IMR-90 (cell line): ENCODE results near the gene GNB1L. TPM values are rescaled to one million over a fixed set of nuclear protein-coding genes. Genes with fewer than 3 reads are reported as not detected.

Source experiments
- ATAC-seq: fragments of 200-7000 bp; cut with Tn5 transposase; 2 replicates; pipeline ENCODE4 v1.9.1; 2020; ENCODE audit warnings: low read depth, mild to moderate bottlenecking, moderate library complexity
- BruUV-seq: library from RNA; stranded (reverse); fragments of 400-500 nt; replicated peaks from 2 replicates; lab custom pipeline; 2021; lab: Mats Ljungman, UMichigan
- CTCF ChIA-PET: fragments of 300-600 bp; formaldehyde crosslinking; extraction: SDS; loops from one replicate; lab custom pipeline; 2021; ENCODE audit warnings: antibody characterized with exemption; lab: Yijun Ruan, JAX
- POLR2A ChIA-PET: fragments of 300-600 bp; sonication (Branson Sonifier 250); formaldehyde crosslinking; loops from one replicate; lab custom pipeline; 2022; ENCODE audit warnings: antibody characterized with exemption; ENCODE audit not compliant: unreplicated experiment; lab: Charles Lee
- DNase-seq: peaks from one replicate; pipeline ENCODE4 v3.0.0; 2013
- H2AFZ ChIP-seq: replicated peaks from 2 replicates; pipeline ENCODE3; 2013; ENCODE audit warnings: low read length, mild to moderate bottlenecking; ENCODE audit not compliant: poor library complexity
- H2AK5ac ChIP-seq: 2 replicates; pipeline ENCODE4 v1.6.1; 2013; ENCODE audit warnings: low read depth, low read length, inconsistent platforms
- H2AK9ac ChIP-seq: replicated peaks from 2 replicates; pipeline ENCODE3; 2013; ENCODE audit warnings: mild to moderate bottlenecking, low read depth, low read length, moderate library complexity; ENCODE audit not compliant: poor library complexity
- H2BK120ac ChIP-seq: 2 replicates; pipeline ENCODE4 v1.6.1; 2013; ENCODE audit warnings: low read depth, low read length, inconsistent platforms
- H2BK15ac ChIP-seq: 3 replicates; pipeline ENCODE4 v1.6.1; 2013; ENCODE audit warnings: low read depth, low read length, inconsistent platforms
- H2BK20ac ChIP-seq: 2 replicates; pipeline ENCODE4 v1.6.1; 2013; ENCODE audit warnings: low read depth, mild to moderate bottlenecking, inconsistent platforms, low read length, moderate library complexity
- H2BK5ac ChIP-seq: 2 replicates; pipeline ENCODE4 v1.6.1; 2013; ENCODE audit warnings: mild to moderate bottlenecking, low read depth, low read length, inconsistent platforms; ENCODE audit not compliant: poor library complexity, severe bottlenecking
- H3K14ac ChIP-seq: replicated peaks from 2 replicates; pipeline ENCODE4 v1.6.1; 2013; ENCODE audit warnings: low read depth, low read length, inconsistent platforms
- H3K18ac ChIP-seq: 2 replicates; pipeline ENCODE4 v1.6.1; 2013; ENCODE audit warnings: low read depth, low read length, control low read depth
- H3K23ac ChIP-seq: 2 replicates; pipeline ENCODE4 v1.6.1; 2013; ENCODE audit warnings: low read depth, low read length, inconsistent platforms
- H3K27ac ChIP-seq: 2 replicates; pipeline ENCODE4 v1.5.1; 2013; ENCODE audit warnings: mild to moderate bottlenecking, control low read depth, low read length; ENCODE audit not compliant: insufficient read depth
- H3K27me3 ChIP-seq: 2 replicates; pipeline ENCODE4 v1.6.1; 2013; ENCODE audit warnings: low read length; ENCODE audit not compliant: control insufficient read depth, insufficient read depth
- H3K36me3 ChIP-seq: 2 replicates; pipeline ENCODE4 v1.6.1; 2013; ENCODE audit warnings: low read length, mixed read lengths; ENCODE audit not compliant: control insufficient read depth, insufficient read depth
- H3K4ac ChIP-seq: 2 replicates; pipeline ENCODE4 v1.6.1; 2013; ENCODE audit warnings: low read depth, low read length, inconsistent platforms
- H3K4me1 ChIP-seq: 2 replicates; pipeline ENCODE4 v1.6.1; 2013; ENCODE audit warnings: low read length, mixed read lengths; ENCODE audit not compliant: control insufficient read depth, insufficient read depth
- H3K4me2 ChIP-seq: 2 replicates; pipeline ENCODE4 v1.6.1; 2013; ENCODE audit warnings: low read depth, mild to moderate bottlenecking, control low read depth, low read length, moderate library complexity
- H3K4me3 ChIP-seq: 2 replicates; pipeline ENCODE4 v1.5.1; 2013; ENCODE audit warnings: low read depth, mild to moderate bottlenecking, control low read depth, low read length, moderate library complexity; ENCODE audit not compliant: insufficient read depth
- H3K56ac ChIP-seq: 2 replicates; pipeline ENCODE4 v1.6.1; 2013; ENCODE audit warnings: low read length, inconsistent platforms; ENCODE audit not compliant: insufficient read depth; ENCODE audit errors: extremely low read depth
- H3K79me1 ChIP-seq, 2 experiments: 2 replicates each; pipeline ENCODE4 v1.6.1; 2013; ENCODE audit warnings: low read length in 2 of 2, inconsistent platforms in 1 of 2, low read depth in 1 of 2
- H3K9ac ChIP-seq: 2 replicates; pipeline ENCODE4 v1.6.1; 2013; ENCODE audit warnings: low read depth, low read length, control low read depth
- H3K9me1 ChIP-seq: 2 replicates; pipeline ENCODE4 v1.6.1; 2013; ENCODE audit warnings: low read length, inconsistent platforms; ENCODE audit not compliant: insufficient read depth
- H3K9me3 ChIP-seq: 2 replicates; pipeline ENCODE4 v1.6.1; 2013; ENCODE audit warnings: low read length; ENCODE audit not compliant: control insufficient read depth, insufficient read depth
- H4K20me1 ChIP-seq: 2 replicates; pipeline ENCODE4 v1.6.1; 2013; ENCODE audit warnings: low read length, inconsistent platforms; ENCODE audit not compliant: insufficient read depth
- H4K5ac ChIP-seq: 2 replicates; pipeline ENCODE4 v1.6.1; 2013; ENCODE audit warnings: mild to moderate bottlenecking, low read depth, low read length, control low read depth
- H4K8ac ChIP-seq, 2 experiments: 2 replicates each; pipeline ENCODE4 v1.6.1; 2013; ENCODE audit warnings: low read depth in 2 of 2, low read length in 2 of 2, control low read depth in 1 of 2, inconsistent platforms in 1 of 2
- H4K91ac ChIP-seq: 2 replicates; pipeline ENCODE4 v1.6.1; 2013; ENCODE audit warnings: low read depth, low read length, inconsistent platforms; ENCODE audit not compliant: insufficient read depth
- BHLHE40 ChIP-seq: fragments of 150-350 bp; IDR thresholded peaks from 2 replicates; pipeline ENCODE4 v1.6.1; 2016; ENCODE audit warnings: mild to moderate bottlenecking, low read depth, low read length
- CHD1 ChIP-seq: IDR thresholded peaks from 2 replicates; pipeline ENCODE4 v1.6.1; 2012; ENCODE audit warnings: low read depth, low read length, improper control_type of control experiment
- CTCF ChIP-seq: conservative IDR thresholded peaks from 2 replicates; pipeline ENCODE4 v1.5.1; 2012; ENCODE audit warnings: mild to moderate bottlenecking, low read depth, low read length, improper control_type of control experiment
- FOS ChIP-seq: fragments of 150-350 bp; IDR thresholded peaks from 2 replicates; pipeline ENCODE4 v1.6.1; 2016; ENCODE audit warnings: low read depth, low read length
- MAZ ChIP-seq: IDR thresholded peaks from 2 replicates; pipeline ENCODE4 v1.6.1; 2012; ENCODE audit warnings: low read depth, mild to moderate bottlenecking, low read length, improper control_type of control experiment, moderate library complexity, borderline replicate concordance
- MXI1 ChIP-seq: IDR thresholded peaks from 2 replicates; pipeline ENCODE4 v1.6.1; 2012; ENCODE audit warnings: low read depth, mild to moderate bottlenecking, low read length, moderate library complexity, borderline replicate concordance
- NFE2L2 ChIP-seq: fragments of 150-350 bp; IDR thresholded peaks from 2 replicates; pipeline ENCODE4 v1.6.1; 2016; ENCODE audit warnings: low read depth, mild to moderate bottlenecking, low read length
- POLR2A ChIP-seq: IDR thresholded peaks from 2 replicates; pipeline ENCODE4 v1.6.1; 2012; ENCODE audit warnings: mild to moderate bottlenecking, low read depth, low read length
- RAD21 ChIP-seq: IDR thresholded peaks from 2 replicates; pipeline ENCODE4 v1.6.1; 2012; ENCODE audit warnings: low read length, improper control_type of control experiment
- RCOR1 ChIP-seq: IDR thresholded peaks from 2 replicates; pipeline ENCODE4 v1.6.1; 2012; ENCODE audit warnings: mild to moderate bottlenecking, low read length, improper control_type of control experiment; ENCODE audit not compliant: insufficient replicate concordance
- RFX5 ChIP-seq: IDR thresholded peaks from 2 replicates; pipeline ENCODE4 v1.8.0; 2012; ENCODE audit warnings: low read depth, mild to moderate bottlenecking, low read length, moderate library complexity
- SMC3 ChIP-seq: fragments of 150-350 bp; IDR thresholded peaks from 2 replicates; pipeline ENCODE4 v1.6.1; 2016; ENCODE audit warnings: low read depth, mild to moderate bottlenecking, antibody characterized with exemption, low read length, moderate library complexity
- USF2 ChIP-seq: fragments of 150-350 bp; IDR thresholded peaks from 2 replicates; pipeline ENCODE4 v1.6.1; 2017; ENCODE audit warnings: mild to moderate bottlenecking, antibody characterized with exemption, low read length, low read depth
- WGBS, 2 experiments: methylation state at CpG; one replicate each; pipeline versions ENCODE4 v1.1.5 to v1.1.7; 2013; ENCODE audit warnings: missing lambda C conversion rate in 2 of 2; ENCODE audit not compliant: insufficient read length in 1 of 2; ENCODE audit errors: extremely low coverage in 2 of 2; 5-methylcytosine and 5-hydroxymethylcytosine counted together
- dilution Hi-C: fragments of 300-500 bp; cut with HindIII; formaldehyde crosslinking; loops from one replicate; pipeline ENCODE4 v1.14.3; 2018; ENCODE audit warnings: low sequenced_read_pairs; ENCODE audit not compliant: unreplicated experiment
- in situ Hi-C: fragments of 300-500 bp; cut with MboI; formaldehyde crosslinking; loops from 3 replicates; pipeline ENCODE4 v1.14.3; 2019; ENCODE audit warnings: low sequenced_read_pairs, inconsistent platforms, mixed read lengths
- intact Hi-C: fragments of 100-400 bp; cut with micrococcal nuclease; formaldehyde crosslinking; loops from 2 replicates; pipeline ENCODE4 v1.10.0; 2022
- polyA plus RNA-seq, 3 experiments: library from polyadenylated mRNA; depleted of rRNA; stranded (reverse); fragments of >200 nt; gene quantifications; 2 replicates each; pipeline ENCODE4 v1.2.3, GENCODE V29; 2012; ENCODE audit warnings: low replicate concordance in 1 of 3
- total RNA-seq: library from RNA; depleted of rRNA; stranded (reverse); fragments of >200 nt; gene quantifications from 2 replicates; pipeline ENCODE4 v1.2.3, GENCODE V29; 2012
- TF ChIP-seq, protein P1 (sequence below): fragments of 150-350 bp; IDR thresholded peaks from 2 replicates; pipeline ENCODE4 v1.6.1; 2016; ENCODE audit warnings: low read depth, mild to moderate bottlenecking, low read length, moderate library complexity, borderline replicate concordance

GNB1L gene
- total and polyA plus RNA-seq, 2 of the 4 experiments (the other 2 are of a cell fraction): 2.5 to 4.4 TPM

GRCh38 chr22:19775496-19776325 lies 79.0 kb downstream of the GNB1L start:
- H4K20me1 ChIP-seq: no peaks in the 10 kb centered on the region
- H2BK15ac ChIP-seq: no peak overlapping the region
- no peak overlapping the region for H2BK20ac ChIP-seq
- H4K5ac ChIP-seq: no peak overlapping the region
- no peak overlapping the region for H3K9ac ChIP-seq
- peaks cover 42% of the 10 kb centered on the region for H3K27me3 ChIP-seq
- ChIA-PET CTCF (no interaction called here), POLR2A (no interaction called here)
- H3K4ac ChIP-seq: no peak overlapping the region
- no peak for ATAC-seq
- H3K4me1 ChIP-seq: peaks cover 9% of the 10 kb centered on the region
- no peak for DNase-seq
- H3K56ac ChIP-seq: no peak overlapping the region
- H3K9me1 ChIP-seq: peaks cover 6% of the 10 kb centered on the region; the same call in 1 of the 2 replicates
- H3K23ac ChIP-seq: no peak overlapping the region
- WGBS, 2 experiments: 78% methylated on average over 8 of the region's 24 CpGs; no CpG with 5 or more reads in 1 of the 2 experiments
- H3K18ac ChIP-seq: no peak overlapping the region
- H3K27ac ChIP-seq: no peak overlapping the region
- dilution Hi-C loops: no loop called here
- H3K4me2 ChIP-seq: no peak overlapping the region
- H2BK5ac ChIP-seq: no peak overlapping the region
- H2BK120ac ChIP-seq: no peak overlapping the region
- TF ChIP-seq CHD1 (no peak), CTCF (no peak), RFX5 (no peak), MAZ (no peak), NFE2L2 (no peak), MXI1 (no peak), POLR2A (no peak), RCOR1 (no peak), FOS (no peak), BHLHE40 (no peak), USF2 (no peak), RAD21 (no peak), SMC3 (no peak)
- TF ChIP-seq, protein P1, sequence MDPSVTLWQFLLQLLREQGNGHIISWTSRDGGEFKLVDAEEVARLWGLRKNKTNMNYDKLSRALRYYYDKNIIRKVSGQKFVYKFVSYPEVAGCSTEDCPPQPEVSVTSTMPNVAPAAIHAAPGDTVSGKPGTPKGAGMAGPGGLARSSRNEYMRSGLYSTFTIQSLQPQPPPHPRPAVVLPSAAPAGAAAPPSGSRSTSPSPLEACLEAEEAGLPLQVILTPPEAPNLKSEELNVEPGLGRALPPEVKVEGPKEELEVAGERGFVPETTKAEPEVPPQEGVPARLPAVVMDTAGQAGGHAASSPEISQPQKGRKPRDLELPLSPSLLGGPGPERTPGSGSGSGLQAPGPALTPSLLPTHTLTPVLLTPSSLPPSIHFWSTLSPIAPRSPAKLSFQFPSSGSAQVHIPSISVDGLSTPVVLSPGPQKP: no peak
- intact Hi-C loops: no loop called here
- H3K4me3 ChIP-seq: no peak overlapping the region
- H3K9me3 ChIP-seq: no peaks in the 10 kb centered on the region
- no peak overlapping the region for H4K8ac ChIP-seq
- H2AK5ac ChIP-seq: no peak overlapping the region
- H2AFZ ChIP-seq: no peak overlapping the region
- no peak overlapping the region for H3K14ac ChIP-seq
- no peaks in the 10 kb centered on the region for H3K36me3 ChIP-seq
- no peak overlapping the region for H4K91ac ChIP-seq
- H2AK9ac ChIP-seq: no peak overlapping the region
- no peaks in the 10 kb centered on the region for H3K79me1 ChIP-seq
- no TSS peak for BruUV-seq
- in situ Hi-C loops: no loop called here
